ENCODE data around the gene CDK18. TPM values are rescaled to one million over a fixed set of nuclear protein-coding genes. Genes with fewer than 3 reads are reported as not detected.

CDK18 gene
- polyA plus RNA-seq, 3 donors = 4.2 to 9.6 (median 9.1) TPM

DNA sequence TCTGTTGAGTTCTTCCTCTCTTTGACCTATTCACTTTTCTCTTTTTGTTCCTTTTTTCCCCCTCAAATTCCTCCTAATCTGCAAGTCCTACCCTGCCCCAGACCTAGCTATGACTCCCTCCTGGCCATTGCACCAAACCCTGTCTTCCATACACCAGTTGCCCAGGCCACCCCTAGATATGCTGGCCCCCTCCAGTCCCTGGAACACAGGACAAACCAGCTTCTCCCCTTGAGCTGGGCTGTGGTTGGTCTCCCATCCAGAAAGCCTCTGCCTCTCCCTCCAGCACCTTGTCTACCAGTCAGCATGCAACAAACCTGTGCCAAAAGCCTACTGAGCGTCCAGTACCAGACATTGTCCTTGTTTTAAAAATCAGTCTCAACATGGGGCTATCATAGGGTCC, 68.0 kb downstream of the CDK18 start:
- 88 to 90% (median 89%) methylated on average over 1 of the region's 1 CpG for WGBS, 3 donors
- no peak overlapping the region for H3K27ac ChIP-seq (ENCODE audit: low read depth, low read length)

DNA sequence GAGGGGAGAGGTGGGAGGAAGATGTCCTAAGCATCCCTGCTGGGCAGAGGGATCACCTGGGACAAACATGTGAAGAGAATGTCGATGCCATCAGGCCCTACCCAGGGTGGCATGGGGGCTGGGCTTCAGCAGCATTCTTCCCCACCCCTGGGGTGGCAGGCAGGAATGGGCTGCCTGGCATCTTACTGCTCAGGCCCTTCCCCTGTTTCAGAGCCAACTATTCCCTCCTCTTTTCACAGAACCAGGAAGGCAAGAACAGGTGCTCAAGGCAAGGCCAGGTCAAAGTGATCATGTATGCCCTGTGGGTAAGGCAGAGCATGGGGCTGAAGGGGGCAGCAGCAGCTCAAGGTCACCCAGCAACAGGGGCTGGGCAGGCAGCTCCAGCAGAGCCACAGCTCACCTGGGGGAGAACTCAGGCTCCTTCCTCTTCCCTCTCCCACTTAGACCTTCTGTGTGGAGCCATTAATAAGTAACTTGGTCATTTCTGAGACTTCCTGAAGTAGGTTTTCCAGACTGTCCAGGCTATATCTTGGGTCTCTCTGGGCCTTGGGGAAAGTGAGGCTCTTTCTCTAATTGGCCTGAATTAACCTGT, 70.9 kb downstream of the CDK18 start:
- 53 to 71% (median 61%) methylated on average over 1 of the region's 1 CpG for WGBS, 3 donors
- no peak overlapping the region for H3K27ac ChIP-seq (ENCODE audit: low read depth, low read length)

DNA sequence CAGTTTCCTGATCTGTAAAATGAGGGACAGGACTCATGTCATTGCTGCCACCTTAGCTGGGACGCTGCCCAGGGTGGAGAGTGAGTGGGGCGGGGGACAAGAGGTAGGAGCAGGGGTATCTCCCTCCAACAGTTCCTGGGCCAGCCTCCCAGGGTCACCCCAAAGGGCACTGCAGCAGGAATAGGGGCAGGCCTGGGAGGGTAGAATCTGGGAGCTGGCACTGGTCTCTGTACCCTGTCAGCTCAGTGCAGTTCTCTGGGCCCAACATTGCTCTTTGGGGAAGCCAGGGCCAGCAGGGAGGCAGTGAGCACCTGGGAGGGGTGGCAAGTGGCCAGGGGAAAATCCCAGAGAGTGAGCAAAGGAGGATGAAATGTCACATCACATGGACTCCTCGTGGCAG, 71.5 kb downstream of the CDK18 start:
- 72 to 84% (median 76%) methylated on average over 3 of the region's 3 CpGs for WGBS, 3 donors
- H3K27ac ChIP-seq (ENCODE audit: low read depth, low read length) = no peak overlapping the region

DNA sequence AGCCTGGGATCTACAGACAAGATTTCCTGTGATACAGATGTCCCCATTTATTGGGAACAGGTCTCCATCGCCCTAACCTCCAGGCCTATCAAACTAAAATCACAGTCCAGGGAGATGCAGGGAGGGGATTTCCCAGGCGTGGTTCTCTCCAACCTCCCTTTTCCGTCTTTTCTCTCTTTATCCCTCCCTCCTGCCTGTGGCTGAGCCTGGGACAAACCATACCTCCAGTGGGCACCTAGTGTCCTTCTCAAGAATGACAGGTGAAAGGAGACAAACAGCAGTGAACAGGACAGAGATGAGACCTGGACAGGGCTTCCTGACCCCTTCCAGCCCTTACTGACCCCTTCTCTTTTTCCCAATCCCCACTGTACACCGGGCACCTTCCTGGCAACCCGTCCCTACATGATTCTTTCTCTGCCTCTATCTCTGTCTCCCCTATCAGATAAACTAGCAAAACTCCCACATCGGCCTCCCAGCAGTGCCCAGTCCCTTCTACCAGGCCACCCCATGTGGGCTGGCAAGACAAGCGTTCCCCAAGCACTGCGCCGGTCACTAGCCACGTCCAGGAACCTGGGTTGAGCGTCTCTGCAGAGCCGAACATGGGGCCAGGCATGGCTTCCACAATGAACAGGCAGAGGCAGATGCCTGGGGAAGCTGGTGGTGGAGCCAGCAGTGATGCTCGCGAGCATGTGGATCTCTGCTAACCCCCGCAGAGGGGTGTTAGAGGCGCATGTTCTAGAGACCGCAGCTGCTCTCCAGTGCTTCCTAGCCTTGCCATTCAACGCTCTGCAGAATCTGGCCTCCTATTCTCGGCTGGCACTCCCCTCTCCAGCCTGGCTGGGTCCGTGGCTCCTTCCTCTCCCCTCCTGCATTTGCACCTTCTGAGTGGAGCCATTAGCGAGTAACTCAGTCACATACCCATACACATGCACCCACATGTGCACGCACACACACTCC, 72.6 kb downstream of the CDK18 start:
- WGBS, 3 donors = 81 to 87% (median 84%) methylated on average over 22 of the region's 22 CpGs
- no peak overlapping the region for H3K27ac ChIP-seq (ENCODE audit: low read depth, low read length)

DNA sequence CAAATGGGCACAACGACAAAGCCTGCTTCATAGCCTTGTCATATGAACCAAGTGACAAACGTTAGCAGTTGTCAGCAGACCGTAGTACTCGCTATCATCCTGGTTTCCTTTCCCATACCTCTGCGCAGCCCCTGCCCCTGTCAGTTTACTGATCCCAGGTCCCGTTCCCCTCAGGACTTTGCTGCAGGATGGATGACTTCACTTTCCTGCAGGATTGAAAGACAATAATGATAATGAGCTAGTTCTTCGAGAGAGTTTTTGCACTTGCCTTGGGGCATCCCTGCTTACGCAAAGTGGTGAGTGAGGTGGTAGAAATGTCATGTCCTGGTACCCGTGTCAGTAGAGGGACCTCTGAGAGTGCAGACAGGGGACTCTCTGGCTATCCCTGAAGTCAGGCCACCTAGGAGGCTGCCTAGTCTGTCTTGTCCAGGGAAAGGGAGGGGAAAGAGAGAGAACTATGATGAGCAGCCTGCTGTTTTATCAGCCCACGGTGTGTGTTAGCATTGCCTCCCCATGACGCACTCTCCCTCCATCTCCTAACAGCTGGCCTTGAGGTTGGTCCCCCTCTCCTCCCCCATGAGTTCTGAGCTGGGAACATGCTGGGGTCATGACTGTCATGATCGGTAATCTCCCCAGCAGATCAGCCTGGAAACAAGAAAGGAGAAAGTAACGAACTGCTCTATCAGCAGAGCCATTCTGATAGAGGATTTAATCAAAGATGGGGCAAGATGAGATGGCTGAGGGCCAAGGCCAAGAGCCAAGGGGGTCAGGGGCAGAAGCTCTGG, 73.6 kb downstream of the CDK18 start:
- 64 to 75% (median 70%) methylated on average over 13 of the region's 13 CpGs for WGBS, 3 donors
- no peak overlapping the region for H3K27ac ChIP-seq (ENCODE audit: low read depth, low read length)

DNA sequence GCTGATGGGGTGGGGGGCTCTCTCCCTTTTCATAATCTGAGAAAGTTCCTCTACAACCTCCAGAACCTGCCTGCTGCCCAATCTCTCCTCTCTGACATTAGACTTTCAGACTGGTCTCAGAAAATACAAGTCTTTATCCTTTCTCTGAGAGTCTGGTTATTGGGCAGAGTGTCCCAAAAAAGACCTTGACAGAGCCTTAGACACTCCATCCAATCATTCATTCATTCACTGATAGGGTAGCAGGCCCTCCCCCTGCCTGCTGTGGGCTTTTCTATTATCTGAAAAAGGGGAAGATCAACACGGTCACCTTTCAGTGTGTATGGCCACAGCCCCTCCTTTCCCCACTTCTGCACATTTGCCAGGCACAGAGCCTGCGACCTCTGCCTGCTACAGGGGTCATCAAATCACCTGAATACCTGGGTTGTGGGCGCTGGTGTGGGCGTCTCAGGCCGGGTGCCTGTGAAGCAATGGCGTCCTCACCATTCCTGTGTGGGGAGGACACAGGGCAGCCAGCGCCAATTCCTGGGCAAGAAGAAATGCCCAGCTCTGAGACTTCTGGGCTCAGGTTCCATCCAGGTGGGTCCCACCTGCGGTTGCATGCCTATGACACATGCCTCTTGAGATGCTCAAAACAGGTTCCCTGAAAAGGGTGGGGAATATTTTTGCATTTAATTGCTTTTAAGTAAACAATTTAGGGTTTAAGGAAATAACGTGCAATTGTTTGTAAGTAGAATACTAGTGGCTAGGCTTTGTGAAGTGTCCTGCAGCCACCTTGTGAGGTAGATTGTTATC, 74.5 kb downstream of the CDK18 start:
- WGBS, 3 donors = 70 to 84% (median 75%) methylated on average over 9 of the region's 9 CpGs
- H3K27ac ChIP-seq (ENCODE audit: low read depth, low read length) = no peak overlapping the region

DNA sequence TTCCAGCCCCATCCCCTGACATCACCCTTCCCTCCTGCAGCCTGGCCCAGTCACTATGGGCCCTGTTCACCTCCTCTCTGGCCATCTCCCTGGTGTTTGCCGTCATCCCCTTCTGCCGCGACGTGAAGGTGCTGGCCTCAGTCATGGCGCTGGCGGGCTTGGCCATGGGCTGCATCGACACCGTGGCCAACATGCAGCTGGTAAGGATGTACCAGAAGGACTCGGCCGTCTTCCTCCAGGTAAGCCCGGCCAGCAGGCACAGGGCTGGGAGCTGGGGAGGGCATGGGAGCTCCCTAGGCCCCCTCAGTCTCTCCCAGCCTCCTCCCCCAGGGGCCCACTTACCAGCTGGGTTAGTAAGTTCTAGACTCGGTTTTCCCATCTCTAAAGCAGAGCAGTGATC, 75.2 kb downstream of the CDK18 start:
- H3K27ac ChIP-seq (ENCODE audit: low read depth, low read length) = no peak overlapping the region
- WGBS, 3 donors = 90 to 94% (median 93%) methylated on average over 12 of the region's 12 CpGs

DNA sequence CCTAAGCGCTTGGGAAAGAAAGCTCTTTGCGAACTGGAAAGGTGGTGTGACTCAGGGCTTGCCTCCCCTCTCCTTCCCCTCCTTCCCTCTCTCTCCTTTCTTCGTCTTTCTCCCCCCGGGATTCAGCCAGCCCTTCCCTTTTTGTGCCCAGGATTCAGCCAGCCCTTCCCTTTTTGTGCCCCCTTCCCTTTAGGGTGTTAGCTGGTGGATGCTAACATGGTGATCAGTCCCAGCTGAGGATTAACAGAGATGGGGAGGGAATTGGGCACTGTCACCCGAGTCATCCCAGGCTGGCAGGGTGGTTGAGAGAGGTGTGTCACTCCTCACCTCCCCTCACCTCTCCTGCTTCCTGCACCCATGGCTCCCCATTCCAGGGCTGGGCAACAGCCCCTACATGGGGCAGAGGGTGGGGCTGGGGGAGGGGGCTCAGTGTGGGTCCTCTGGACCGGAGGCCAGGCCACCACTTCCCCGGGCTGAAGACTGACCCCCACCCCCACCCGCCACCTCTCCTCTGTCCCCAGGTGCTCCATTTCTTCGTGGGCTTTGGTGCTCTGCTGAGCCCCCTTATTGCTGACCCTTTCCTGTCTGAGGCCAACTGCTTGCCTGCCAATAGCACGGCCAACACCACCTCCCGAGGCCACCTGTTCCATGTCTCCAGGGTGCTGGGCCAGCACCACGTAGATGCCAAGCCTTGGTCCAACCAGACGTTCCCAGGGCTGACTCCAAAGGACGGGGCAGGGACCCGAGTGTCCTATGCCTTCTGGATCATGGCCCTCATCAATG, 75.9 kb downstream of the CDK18 start:
- no peak overlapping the region for H3K27ac ChIP-seq (ENCODE audit: low read depth, low read length)
- WGBS, 3 donors = 82 to 85% (median 83%) methylated on average over 15 of the region's 15 CpGs

DNA sequence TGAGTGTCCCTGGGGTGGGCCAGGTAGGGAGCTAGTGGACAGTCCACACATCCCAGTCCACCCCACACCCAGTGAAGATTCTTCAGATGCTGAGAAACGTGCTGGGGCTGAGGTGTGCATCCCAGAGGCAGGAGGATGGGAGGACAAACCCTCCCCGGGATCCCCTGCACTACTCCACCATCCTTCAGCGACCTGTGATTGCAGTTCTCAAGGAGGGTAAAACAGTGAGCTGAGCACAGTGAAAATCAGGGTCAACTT, 76.4 kb downstream of the CDK18 start:
- no peak overlapping the region for H3K27ac ChIP-seq (ENCODE audit: low read depth, low read length)
- 83 to 89% (median 84%) methylated on average over 3 of the region's 3 CpGs for WGBS, 3 donors

DNA sequence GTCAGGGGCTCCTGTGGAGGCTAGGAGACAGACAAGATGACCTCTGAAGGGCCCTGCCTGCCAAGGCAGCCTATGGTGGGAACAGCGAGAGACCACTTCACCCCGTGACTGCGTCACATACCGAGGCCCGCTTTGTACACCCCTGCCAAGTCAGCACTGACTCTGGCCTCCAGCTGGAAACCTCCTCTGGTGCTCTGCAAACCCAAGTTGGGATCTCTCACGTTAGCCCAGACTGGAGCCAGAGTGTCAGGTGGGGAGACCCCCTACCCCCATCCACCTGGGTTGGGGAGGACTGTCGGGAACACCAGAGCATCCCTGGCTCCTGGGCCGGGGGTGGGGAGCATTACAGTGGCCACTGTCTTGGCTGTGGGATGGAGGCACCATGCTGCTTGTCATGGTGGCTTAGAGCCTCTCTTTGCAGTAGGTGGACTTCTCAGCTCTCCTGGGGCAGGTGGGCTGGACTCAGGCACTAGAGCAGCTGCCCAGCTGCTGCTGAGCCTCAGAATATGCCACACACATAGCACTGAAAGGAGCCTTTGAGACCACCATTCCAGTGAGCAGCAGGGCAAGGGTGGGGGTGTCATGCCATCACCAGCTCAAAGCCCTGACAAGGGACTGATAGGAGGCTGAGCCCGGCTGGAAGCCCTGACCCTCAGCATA, 77.0 kb downstream of the CDK18 start:
- 87 to 93% (median 92%) methylated on average over 9 of the region's 9 CpGs for WGBS, 3 donors
- no peak overlapping the region for H3K27ac ChIP-seq (ENCODE audit: low read depth, low read length)

DNA sequence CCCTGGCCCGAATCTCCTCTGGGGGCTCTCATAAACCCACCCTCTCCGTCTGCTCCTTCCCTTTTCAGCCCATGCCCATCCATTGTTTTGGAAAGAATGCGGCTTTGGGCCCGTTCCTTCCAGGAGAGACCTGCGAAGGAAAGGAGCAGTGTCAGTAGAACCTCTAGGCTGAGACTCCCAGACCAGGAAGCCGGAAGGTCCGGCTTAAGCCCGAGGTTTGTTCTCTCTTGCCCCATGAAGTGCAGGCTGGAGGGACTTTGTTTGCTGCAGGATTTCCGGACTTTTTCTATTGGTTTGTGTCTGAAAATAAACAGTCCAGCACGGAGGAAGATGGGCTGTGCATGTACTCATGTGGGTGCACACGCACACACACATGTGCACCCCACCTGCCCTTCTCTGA, 77.6 kb downstream of the CDK18 start:
- H3K27ac ChIP-seq (ENCODE audit: low read depth, low read length) = no peak overlapping the region
- 50 to 76% (median 51%) methylated on average over 11 of the region's 11 CpGs for WGBS, 3 donors

Other genes starting within 250 kb of the CDK18 start
- gene NUAK2, start 182.9 kb upstream of the CDK18 start, polyA plus RNA-seq = 1 to 10 TPM; 1.5 to 4.7 (median 1.6) TPM
- gene KLHDC8A, start 147.7 kb upstream of the CDK18 start, polyA plus RNA-seq = under 1 TPM; 0.20 to 0.58 (median 0.34) TPM
- gene LEMD1, start 82.6 kb upstream of the CDK18 start, polyA plus RNA-seq = under 1 TPM in 1 of 3 donors, not detected in 2; 0.22 TPM
- gene BLACAT1, start 48.6 kb upstream of the CDK18 start, polyA plus RNA-seq = under 1 TPM in 1 of 3 donors, not detected in 2; 0.06 TPM
- 1 to 10 TPM; 2.5 to 7.8 (median 4.7) TPM for gene ELK4, start 127.3 kb downstream of the CDK18 start, polyA plus RNA-seq
- 1 to 10 TPM in 2 of 3 donors, under 1 TPM in 1; 0.67 to 1.7 (median 1.6) TPM for gene SLC45A3, start 175.8 kb downstream of the CDK18 start, polyA plus RNA-seq
- gene NUCKS1, start 245.5 kb downstream of the CDK18 start, polyA plus RNA-seq = 10 to 100 TPM; 15.3 to 71.1 (median 36.1) TPM